Keratinocyte (primary cell): ENCODE results near the gene TMEM61. TPM values are rescaled to one million over a fixed set of nuclear protein-coding genes. Genes with fewer than 3 reads are reported as not detected.
"Not testable (repeated sequence)": the region's sequence is repeated elsewhere in the genome, so short reads cannot be mapped to it uniquely, and the experiment has no call there.

Source experiments
- DNase-seq: peaks from one replicate; pipeline ENCODE4 v3.0.0-alpha.2; 2011; ENCODE audit warnings: low read depth, missing footprints, low spot score
- FAIRE-seq: peaks from 2 replicates; lab custom pipeline; 2011; peaks lifted over from hg19 to GRCh38; lab: Jason Lieb, UNC
- H2AFZ ChIP-seq: 2 replicates; pipeline ENCODE4 v1.6.0; 2012; ENCODE audit warnings: low read length, control low read depth, inconsistent platforms; ENCODE audit not compliant: control insufficient read depth
- H3K27ac ChIP-seq: 2 replicates; pipeline ENCODE4 v1.5.1; 2011; ENCODE audit warnings: low read length; ENCODE audit not compliant: control insufficient read depth, insufficient read depth
- H3K27me3 ChIP-seq: 3 replicates; pipeline ENCODE4 v1.6.0; 2011; ENCODE audit warnings: low read length; ENCODE audit not compliant: control insufficient read depth, insufficient read depth; ENCODE audit errors: extremely low read depth
- H3K36me3 ChIP-seq, 2 experiments: 2 replicates in 1 of 2; 3 replicates in 1 of 2; pipeline ENCODE4 v1.5.1; 2011; ENCODE audit warnings: low read length in 2 of 2, mild to moderate bottlenecking in 1 of 2; ENCODE audit not compliant: control insufficient read depth in 2 of 2, insufficient read depth in 2 of 2; ENCODE audit errors: extremely low read depth in 1 of 2
- H3K4me1 ChIP-seq: 3 replicates; pipeline ENCODE4 v1.5.1; 2011; ENCODE audit warnings: low read length; ENCODE audit not compliant: control insufficient read depth, insufficient read depth; ENCODE audit errors: extremely low read depth
- H3K4me2 ChIP-seq: 3 replicates; pipeline ENCODE4 v1.6.0; 2011; ENCODE audit warnings: low read depth, low read length; ENCODE audit not compliant: control insufficient read depth, insufficient read depth; ENCODE audit errors: extremely low read depth
- H3K4me3 ChIP-seq, 3 experiments: fragments of 200-600 bp in 1 of 3; sonication (generic) in 1 of 3; 2 replicates in 2 of 3; 3 replicates in 1 of 3; pipeline ENCODE4 v1.5.1; 2011 to 2016; ENCODE audit warnings: low read length in 3 of 3, mild to moderate bottlenecking in 3 of 3, control low read depth in 2 of 3, inconsistent platforms in 1 of 3, low read depth in 1 of 3, mixed read lengths in 1 of 3, mixed run types in 1 of 3, moderate library complexity in 1 of 3; ENCODE audit not compliant: control insufficient read depth in 2 of 3, insufficient read depth in 2 of 3; ENCODE audit errors: extremely low read depth in 1 of 3
- H3K79me2 ChIP-seq: 2 replicates; pipeline ENCODE4 v1.6.0; 2012; ENCODE audit warnings: low read length; ENCODE audit not compliant: control insufficient read depth, insufficient read depth
- H3K9ac ChIP-seq: 3 replicates; pipeline ENCODE4 v1.6.0; 2011; ENCODE audit warnings: low read length; ENCODE audit not compliant: control insufficient read depth, insufficient read depth; ENCODE audit errors: extremely low read depth
- H3K9me1 ChIP-seq: 3 replicates; pipeline ENCODE4 v1.6.0; 2011; ENCODE audit warnings: low read length; ENCODE audit not compliant: control insufficient read depth, insufficient read depth; ENCODE audit errors: extremely low read depth
- H3K9me3 ChIP-seq: 2 replicates; pipeline ENCODE4 v1.5.1; 2012; ENCODE audit warnings: low read depth, low read length; ENCODE audit not compliant: control insufficient read depth
- H4K20me1 ChIP-seq: 3 replicates; pipeline ENCODE4 v1.6.0; 2011; ENCODE audit warnings: low read length; ENCODE audit not compliant: control insufficient read depth, insufficient read depth; ENCODE audit errors: extremely low read depth
- EZH2 ChIP-seq: IDR thresholded peaks from one replicate; pipeline ENCODE4 v1.6.1; 2012; ENCODE audit warnings: inconsistent platforms, mild to moderate bottlenecking, low read length, moderate library complexity
- dilution Hi-C: fragments of 300-500 bp; cut with MboI; formaldehyde crosslinking; loops from one replicate; pipeline ENCODE4 v1.7.0; 2020; ENCODE audit warnings: low sequenced_read_pairs; ENCODE audit not compliant: extremely low pct_ligation_motif_present
- polyA plus RNA-seq, 5 experiments: library from polyadenylated mRNA; depleted of rRNA in 3 of 5; stranded (reverse) in 3 of 5; stranded (forward) in 1 of 5; unstranded in 1 of 5; fragments of >200 nt; gene quantifications; 1 replicate in 1 of 5; 2 replicates in 3 of 5; 3 replicates in 1 of 5; pipeline versions ENCODE4 v1.2.1 to v1.2.3, GENCODE V29; 2011 to 2012; ENCODE audit warnings: missing spikeins in 2 of 5, low read depth in 1 of 5, low replicate concordance in 1 of 5
- TF ChIP-seq, protein P1 (sequence below), 3 experiments: IDR thresholded peaks in 1 of 3; conservative IDR thresholded peaks in 1 of 3; optimal IDR thresholded peaks in 1 of 3; 2 replicates in 2 of 3; 3 replicates in 1 of 3; pipeline versions ENCODE3 to v1.5.1; 2011; ENCODE audit warnings: low read length in 3 of 3, mild to moderate bottlenecking in 3 of 3, moderate library complexity in 2 of 3, control low read depth in 1 of 3, inconsistent platforms in 1 of 3; ENCODE audit not compliant: insufficient read depth in 2 of 3; ENCODE audit errors: extremely low read depth in 1 of 3

The TMEM61 gene
- polyA plus RNA-seq, 1 donor (not counting 4 experiments of a cell fraction or from before 2014, with no cell fraction given), result 1.0 TPM

DNA sequence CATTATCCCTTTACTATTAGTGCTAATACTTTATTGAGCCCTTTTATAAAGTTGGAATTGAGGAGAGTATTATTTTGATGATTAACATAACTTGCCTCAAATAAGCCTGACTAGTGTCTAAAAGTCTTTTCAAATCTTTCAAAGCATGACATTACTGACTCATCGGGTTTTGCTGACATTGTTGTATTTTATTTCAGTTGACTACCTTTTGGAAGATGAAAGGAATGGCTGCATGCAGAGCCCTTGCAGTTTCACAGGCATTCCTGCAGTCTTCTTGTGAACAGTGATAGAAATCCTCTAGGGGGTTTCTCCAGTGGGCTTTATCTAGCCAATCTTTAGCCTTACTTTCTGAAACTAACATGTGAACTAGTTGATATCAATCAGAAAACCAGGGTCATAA, 43.0 kb upstream of the TMEM61 start:
- FAIRE-seq (peak; percentile 87), DNase-seq (no peak)
- Histone ChIP-seq H3K4me2 (no peak overlapping the region), H3K9ac (no peak overlapping the region), H3K4me1 (peaks cover 34% of the 10 kb centered on the region), H3K36me3 (no peaks in the 10 kb centered on the region), H3K9me3 (peaks cover 2% of the 10 kb centered on the region), H2AFZ (no peak overlapping the region), H3K9me1 (no peaks in the 10 kb centered on the region), H3K27ac (no peak overlapping the region), H3K27me3 (no peaks in the 10 kb centered on the region), H3K4me3 (no peak overlapping the region), H4K20me1 (no peaks in the 10 kb centered on the region), H3K79me2 (no peaks in the 10 kb centered on the region)
- TF ChIP-seq EZH2, result no peak
- TF ChIP-seq, protein P1, sequence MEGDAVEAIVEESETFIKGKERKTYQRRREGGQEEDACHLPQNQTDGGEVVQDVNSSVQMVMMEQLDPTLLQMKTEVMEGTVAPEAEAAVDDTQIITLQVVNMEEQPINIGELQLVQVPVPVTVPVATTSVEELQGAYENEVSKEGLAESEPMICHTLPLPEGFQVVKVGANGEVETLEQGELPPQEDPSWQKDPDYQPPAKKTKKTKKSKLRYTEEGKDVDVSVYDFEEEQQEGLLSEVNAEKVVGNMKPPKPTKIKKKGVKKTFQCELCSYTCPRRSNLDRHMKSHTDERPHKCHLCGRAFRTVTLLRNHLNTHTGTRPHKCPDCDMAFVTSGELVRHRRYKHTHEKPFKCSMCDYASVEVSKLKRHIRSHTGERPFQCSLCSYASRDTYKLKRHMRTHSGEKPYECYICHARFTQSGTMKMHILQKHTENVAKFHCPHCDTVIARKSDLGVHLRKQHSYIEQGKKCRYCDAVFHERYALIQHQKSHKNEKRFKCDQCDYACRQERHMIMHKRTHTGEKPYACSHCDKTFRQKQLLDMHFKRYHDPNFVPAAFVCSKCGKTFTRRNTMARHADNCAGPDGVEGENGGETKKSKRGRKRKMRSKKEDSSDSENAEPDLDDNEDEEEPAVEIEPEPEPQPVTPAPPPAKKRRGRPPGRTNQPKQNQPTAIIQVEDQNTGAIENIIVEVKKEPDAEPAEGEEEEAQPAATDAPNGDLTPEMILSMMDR (optimal IDR thresholded peaks at IDR 0.05 in 1 of 3, IDR thresholded peaks at IDR 0.05 in 1 of 3, conservative IDR thresholded peaks at IDR 0.05 in 1 of 3; ENCODE audit: extremely low read depth in 1 of 3, insufficient read depth in 2 of 3, low read length in 3 of 3), result no peak
- dilution Hi-C loops, result no loop called here

- H3K9ac ChIP-seq, DNase-seq, dilution Hi-C loops, H4K20me1 ChIP-seq, FAIRE-seq, H3K9me1 ChIP-seq, H3K9me3 ChIP-seq, H3K27ac ChIP-seq, H3K4me2 ChIP-seq, H3K4me3 ChIP-seq, H3K79me2 ChIP-seq, H3K27me3 ChIP-seq, H2AFZ ChIP-seq, H3K36me3 ChIP-seq: not testable (repeated sequence)
- peaks cover 34% of the 10 kb centered on the region for H3K4me1 ChIP-seq
These were observed 41.5 kb upstream of the TMEM61 start for GRCh38 chr1:54938955-54939354.

DNA sequence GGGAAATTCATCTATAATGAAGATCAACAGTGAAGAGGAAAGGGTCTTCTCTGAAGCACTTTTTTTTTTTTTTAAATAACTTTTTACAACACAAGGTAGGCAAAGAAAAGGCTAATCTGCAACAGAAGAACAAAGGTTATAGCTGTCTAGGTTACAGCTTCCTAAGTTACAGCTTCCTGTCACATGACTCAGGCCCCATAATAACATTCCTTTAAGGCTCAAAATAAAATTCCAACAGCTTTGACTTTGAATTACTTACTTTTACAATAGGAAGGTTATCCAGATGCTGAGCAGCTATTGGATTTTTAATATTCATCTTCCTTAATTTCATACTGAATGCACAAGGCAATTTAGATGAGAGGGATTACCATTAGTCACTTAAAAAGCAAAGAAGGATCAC, 40.4 kb upstream of the TMEM61 start:
- Histone ChIP-seq H3K4me2 (no peak overlapping the region), H3K9me1 (no peaks in the 10 kb centered on the region), H3K4me1 (peaks cover 28% of the 10 kb centered on the region), H2AFZ (no peak overlapping the region), H4K20me1 (no peaks in the 10 kb centered on the region), H3K27me3 (no peaks in the 10 kb centered on the region), H3K79me2 (no peaks in the 10 kb centered on the region), H3K27ac (no peak overlapping the region), H3K4me3 (no peak overlapping the region), H3K9me3 (no peaks in the 10 kb centered on the region), H3K36me3 (no peaks in the 10 kb centered on the region), H3K9ac (no peak overlapping the region)
- FAIRE-seq (no peak), DNase-seq (no peak)
- TF ChIP-seq, protein P1 (optimal IDR thresholded peaks at IDR 0.05 in 1 of 3, IDR thresholded peaks at IDR 0.05 in 1 of 3, conservative IDR thresholded peaks at IDR 0.05 in 1 of 3; ENCODE audit: extremely low read depth in 1 of 3, insufficient read depth in 2 of 3, low read length in 3 of 3), result no peak
- TF ChIP-seq EZH2, result no peak
- dilution Hi-C loops, result no loop called here
